ENCODE data around the gene GRAP2.

DNA sequence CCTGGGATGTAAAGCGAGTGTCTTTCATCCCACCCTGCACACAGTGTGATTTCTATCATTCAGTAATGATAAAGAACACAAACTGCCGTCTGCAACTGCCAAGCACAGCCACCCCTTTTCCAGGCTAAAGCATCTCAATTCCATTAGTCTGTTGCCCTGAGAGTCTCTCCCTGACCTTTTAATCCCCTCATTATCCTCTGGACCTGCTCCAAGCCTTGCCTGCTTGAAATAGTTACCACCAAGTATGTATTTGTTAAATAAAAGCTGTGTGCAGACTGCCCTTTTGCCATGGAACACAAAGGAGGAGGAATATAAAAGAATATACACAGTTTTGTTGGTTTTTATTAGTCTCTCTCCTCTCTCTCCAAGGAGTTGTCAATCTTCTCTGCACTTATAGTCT, 13.0 kb downstream of the GRAP2 start:
- TF ChIP-seq, protein P1, sequence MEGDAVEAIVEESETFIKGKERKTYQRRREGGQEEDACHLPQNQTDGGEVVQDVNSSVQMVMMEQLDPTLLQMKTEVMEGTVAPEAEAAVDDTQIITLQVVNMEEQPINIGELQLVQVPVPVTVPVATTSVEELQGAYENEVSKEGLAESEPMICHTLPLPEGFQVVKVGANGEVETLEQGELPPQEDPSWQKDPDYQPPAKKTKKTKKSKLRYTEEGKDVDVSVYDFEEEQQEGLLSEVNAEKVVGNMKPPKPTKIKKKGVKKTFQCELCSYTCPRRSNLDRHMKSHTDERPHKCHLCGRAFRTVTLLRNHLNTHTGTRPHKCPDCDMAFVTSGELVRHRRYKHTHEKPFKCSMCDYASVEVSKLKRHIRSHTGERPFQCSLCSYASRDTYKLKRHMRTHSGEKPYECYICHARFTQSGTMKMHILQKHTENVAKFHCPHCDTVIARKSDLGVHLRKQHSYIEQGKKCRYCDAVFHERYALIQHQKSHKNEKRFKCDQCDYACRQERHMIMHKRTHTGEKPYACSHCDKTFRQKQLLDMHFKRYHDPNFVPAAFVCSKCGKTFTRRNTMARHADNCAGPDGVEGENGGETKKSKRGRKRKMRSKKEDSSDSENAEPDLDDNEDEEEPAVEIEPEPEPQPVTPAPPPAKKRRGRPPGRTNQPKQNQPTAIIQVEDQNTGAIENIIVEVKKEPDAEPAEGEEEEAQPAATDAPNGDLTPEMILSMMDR (IDR thresholded peaks at IDR 0.05) = no peak
- TF ChIP-seq POLR2A (IDR thresholded peaks at IDR 0.05) = no peak

All from uterus (tissue), 2 donors.